AG08395 (cell line): ENCODE results near the gene KCNC3.

Experiments
- DNase-seq: peaks from one replicate; pipeline ENCODE4 v3.0.0; 2012; ENCODE audit warnings: mixed read lengths, low spot score

The KCNC3 gene

DNA sequence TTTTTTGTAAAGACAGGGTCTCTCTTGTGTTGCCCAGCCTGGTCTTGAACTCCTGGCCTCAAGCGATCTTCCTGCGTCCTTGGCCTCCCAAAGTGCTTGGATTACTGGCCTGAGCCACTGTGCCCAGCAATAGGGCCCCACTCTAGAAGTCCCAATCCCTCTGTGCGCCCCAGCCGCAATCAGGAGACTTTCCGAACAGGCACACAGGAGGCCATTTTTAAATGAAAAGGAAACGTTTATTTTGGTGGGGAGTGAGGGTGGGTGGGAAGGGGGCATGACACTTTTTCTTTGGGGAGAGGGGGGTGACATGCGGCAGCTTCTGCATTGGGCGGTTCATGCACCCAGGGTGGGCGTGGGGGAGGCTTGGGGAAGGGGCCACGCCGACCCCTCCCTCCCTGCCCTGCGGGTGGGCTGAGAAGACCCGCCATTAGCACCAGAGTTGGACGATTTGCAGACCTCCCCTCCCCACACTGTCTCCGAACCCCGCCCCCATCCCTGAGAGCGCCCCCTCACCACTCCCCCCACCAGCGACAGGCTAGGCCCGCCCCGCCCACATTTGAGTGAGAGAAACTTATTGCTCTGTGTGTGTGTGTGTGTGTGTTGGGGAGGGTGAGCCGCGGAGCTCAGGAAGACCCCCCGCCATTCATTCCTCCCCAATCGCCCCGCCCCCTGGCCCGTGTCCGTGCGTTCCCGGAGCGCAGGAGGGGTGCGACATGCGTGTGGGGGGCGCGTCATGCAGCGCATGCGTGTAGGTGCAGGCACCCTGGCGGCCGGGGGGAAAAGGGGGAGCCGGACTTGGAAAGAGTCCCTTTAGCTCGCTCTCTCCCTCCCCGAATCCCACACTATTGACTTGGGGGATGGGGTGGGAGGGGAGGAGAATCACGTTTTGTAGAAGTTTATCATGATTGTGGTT, 17.2 kb downstream of the KCNC3 start:
- DNase-seq, result no peak

GRCh38 chr19:50310759-50311465, 18.3 kb downstream of the KCNC3 start:
- DNase-seq, result no peak

DNA sequence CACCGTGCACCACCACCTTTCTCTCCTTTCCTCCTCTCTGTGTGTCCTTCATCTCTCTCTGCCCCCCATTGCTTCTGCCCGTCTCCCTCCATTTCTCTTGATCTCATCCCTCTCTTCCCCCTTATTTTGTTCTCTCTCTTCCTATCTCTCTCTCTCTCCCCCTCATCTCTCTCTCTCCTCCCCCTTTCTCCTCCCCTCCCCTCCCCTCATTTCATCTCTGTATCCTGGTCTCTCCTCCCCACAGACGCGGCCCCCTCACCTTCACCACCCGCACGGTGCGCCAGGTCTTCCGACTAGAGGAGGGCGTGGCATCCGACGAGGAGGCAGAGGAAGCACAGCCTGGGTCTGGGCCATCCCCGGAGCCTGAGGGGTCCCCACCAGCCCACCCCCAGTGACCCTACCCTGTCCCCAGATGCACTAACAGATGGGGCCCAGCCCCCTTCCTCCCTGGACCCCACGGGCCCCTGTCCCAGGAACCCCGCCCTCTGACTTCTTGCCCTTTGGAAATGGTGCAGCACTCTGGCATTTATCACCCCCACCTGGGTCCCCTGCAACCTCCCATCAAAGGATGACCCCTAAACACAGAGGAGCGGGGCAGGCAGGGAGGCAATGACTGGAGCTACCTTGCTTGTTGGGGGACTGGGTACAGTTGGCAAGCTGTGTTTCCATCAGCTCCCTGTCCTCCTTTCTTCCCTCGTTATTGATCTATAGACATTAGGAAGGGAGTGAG, 19.6 kb downstream of the KCNC3 start:
- no peak for DNase-seq

GRCh38 chr19:50308991-50309390, 20.2 kb downstream of the KCNC3 start:
- no peak for DNase-seq

GRCh38 chr19:50303558-50303957, 25.6 kb downstream of the KCNC3 start:
- no peak for DNase-seq

GRCh38 chr19:50301607-50301971, 27.6 kb downstream of the KCNC3 start:
- DNase-seq, result no peak

- DNase-seq, result peak; percentile 54
Measured at GRCh38 chr19:50300814-50301606, 28.2 kb downstream of the KCNC3 start.

DNA sequence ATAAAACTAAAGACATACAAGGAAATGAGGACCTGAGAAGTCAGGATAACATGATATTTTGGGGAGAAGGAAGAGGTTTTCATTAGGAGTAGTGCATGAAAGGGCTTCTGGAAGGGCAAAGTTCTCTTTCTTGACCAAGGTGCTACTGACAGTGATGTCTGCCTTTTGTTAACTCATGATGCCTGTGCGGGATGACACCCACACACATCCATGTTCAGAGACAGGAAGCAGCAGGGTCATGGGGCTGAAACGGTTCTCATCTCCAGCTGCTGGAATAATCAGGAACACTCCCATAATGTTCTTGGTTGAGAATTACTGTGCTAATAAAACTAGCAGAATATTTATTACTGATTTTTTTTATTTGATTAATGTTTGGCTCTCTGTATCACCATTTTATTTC, 29.1 kb downstream of the KCNC3 start:
- no peak for DNase-seq

DNA sequence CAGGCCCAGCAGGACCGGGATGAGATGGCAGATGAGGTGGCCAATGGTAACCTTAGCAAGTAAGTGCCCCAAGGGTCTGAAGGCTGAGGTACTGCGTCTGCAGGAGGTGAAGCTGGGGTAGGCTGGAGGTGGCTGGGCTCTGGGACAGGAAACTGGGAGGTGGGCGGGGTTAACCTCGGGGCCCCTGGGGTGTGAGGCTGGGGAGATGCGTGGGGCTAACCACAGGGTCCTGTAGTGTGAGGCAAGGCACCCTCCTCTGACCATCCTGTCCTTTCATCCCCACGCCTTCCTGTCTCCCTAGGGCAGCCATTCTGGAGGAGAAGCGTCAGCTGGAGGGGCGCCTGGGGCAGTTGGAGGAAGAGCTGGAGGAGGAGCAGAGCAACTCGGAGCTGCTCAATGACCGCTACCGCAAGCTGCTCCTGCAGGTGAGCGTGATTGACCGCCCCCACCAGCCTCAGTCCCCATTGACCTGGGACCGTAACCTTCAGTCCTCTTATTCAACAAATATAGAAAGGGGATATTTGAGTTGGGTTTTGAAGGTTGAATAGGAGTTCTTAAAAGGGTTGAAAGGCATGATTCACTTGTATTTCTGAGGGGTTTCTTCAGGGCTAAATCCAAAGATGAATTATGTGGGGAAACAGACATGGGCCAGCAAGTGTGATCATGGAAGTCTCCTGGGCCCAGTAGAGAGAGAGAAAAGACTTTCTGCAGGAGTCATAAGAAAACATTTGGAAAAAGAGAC, 35.7 kb downstream of the KCNC3 start:
- no peak for DNase-seq

GRCh38 chr19:50292216-50292827, 36.9 kb downstream of the KCNC3 start:
- DNase-seq, result no peak

DNA sequence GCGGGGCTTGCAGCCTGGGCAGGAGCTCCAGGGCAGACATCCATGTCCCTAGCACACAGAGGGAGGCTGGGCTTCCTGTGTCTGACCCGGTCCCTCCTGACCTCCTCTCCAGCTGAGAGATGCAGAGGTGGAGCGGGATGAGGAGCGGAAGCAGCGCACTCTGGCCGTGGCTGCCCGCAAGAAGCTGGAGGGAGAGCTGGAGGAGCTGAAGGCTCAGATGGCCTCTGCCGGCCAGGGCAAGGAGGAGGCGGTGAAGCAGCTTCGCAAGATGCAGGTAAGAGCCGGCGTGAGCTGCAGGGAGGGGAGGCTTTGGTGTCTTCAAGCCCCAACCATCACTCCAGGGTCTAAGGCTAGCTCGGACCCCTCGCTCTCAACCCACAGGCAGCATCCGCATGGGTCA, 38.4 kb downstream of the KCNC3 start:
- no peak for DNase-seq

- no peak for DNase-seq
Measured at GRCh38 chr19:50290011-50290410, 39.2 kb downstream of the KCNC3 start.

DNA sequence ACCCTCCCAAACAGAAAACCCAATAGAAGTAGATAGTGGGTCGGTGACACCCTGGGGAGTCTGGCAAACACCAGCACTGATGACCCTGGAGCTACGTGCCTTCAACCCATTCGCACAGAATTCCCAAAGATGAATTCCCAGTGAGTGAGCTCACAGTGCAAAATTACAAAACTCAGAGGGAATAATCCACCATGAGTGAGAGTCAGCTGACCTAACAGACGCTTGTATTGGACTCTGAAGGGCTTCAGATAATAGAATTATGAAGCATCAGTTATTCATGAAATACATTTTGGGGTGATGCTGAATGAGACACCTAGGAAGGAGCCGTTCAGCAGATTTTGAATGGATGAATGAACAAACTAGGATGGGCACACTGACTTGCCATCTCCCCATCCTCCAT, 40.2 kb downstream of the KCNC3 start:
- DNase-seq, result no peak

DNA sequence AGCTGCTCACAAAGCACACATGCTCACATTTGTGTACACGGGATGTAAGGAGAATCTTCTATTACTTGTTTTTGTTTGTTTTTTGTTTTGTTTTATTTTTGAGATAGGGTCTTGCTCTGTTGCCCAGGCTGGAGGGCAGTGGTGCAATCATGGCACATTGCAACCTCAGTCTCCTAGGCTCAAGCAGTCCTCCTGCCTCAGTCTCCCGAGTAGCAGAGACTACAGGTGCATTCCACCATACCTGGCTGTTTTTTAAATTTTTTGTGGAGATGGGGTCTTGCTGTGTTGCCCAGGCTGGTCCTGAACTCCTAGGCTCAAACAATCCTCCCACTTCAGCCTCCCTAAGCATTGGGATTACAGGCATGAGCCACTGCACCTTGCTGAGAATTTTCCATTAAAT, 41.8 kb downstream of the KCNC3 start:
- no peak for DNase-seq

GRCh38 chr19:50286443-50286842, 42.7 kb downstream of the KCNC3 start:
- no peak for DNase-seq

DNA sequence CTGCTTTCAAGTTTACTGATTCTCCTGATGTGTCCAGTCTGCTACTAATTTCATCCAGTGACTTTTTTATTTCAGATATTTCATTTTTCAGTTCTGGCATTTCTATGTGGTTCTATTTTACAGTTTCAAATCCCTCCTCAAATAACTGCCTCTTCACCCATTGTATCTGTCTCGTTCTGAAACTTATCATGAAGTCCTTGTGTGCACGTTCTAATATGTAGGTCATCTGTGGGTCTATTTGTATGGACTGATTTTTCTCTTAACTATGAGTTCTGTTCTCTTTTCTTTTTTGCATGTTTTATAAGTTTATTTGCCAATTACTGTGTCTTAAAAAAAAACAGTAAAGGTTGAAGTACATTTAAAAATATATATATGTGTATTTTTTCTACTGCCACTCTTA, 43.3 kb downstream of the KCNC3 start:
- DNase-seq, result no peak

- no peak for DNase-seq
Measured at GRCh38 chr19:50281491-50281890, 47.7 kb downstream of the KCNC3 start.

- no peak for DNase-seq
Measured at GRCh38 chr19:50280983-50281382, 48.2 kb downstream of the KCNC3 start.

DNA sequence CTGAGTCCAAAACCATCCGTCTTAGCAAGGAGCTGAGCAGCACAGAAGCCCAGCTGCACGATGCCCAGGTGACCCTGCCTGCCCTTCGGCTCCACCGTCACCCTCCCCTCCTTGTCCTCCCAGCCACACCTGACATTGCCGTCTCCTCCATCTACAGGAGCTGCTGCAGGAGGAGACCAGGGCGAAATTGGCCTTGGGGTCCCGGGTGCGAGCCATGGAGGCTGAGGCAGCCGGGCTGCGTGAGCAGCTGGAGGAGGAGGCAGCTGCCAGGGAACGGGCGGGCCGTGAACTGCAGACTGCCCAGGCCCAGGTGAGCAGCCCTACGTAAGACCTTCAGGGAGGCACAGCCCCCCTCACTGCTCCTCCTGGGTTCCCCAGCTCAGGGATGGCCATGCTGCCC, 49.1 kb downstream of the KCNC3 start:
- no peak for DNase-seq

- no peak for DNase-seq
Measured at GRCh38 chr19:50277966-50278580, 51.1 kb downstream of the KCNC3 start.
